Right lobe of liver (tissue), 4 donors: ENCODE data around the gene PRAME.

ENCODE experiments used
- POLR2A ChIP-seq: fragments of 450-650 bp; IDR thresholded peaks from one replicate; pipeline ENCODE4 v1.6.1; 2017; ENCODE audit warnings: antibody characterized with exemption, mild to moderate bottlenecking
- TF ChIP-seq, protein P1 (sequence below), 4 donors: fragments of 200-600 bp in 3 of 4; fragments of 450-650 bp in 1 of 4; IDR thresholded peaks; one replicate each; pipeline versions ENCODE4 v1.5.1 to v1.8.0; 2016 to 2022; ENCODE audit warnings: antibody characterized with exemption in 4 of 4, mild to moderate bottlenecking in 2 of 4
- donor health status: DM: no; HTN: no; CAD: no.
- donor health status: DM: no; HTN: no; CAD: no.
- donor health status: DM: no; HTN: yes; CAD: no.

GRCh38 chr22:22569218-22569617, 10.2 kb upstream of the PRAME start:
- TF ChIP-seq, protein P1, sequence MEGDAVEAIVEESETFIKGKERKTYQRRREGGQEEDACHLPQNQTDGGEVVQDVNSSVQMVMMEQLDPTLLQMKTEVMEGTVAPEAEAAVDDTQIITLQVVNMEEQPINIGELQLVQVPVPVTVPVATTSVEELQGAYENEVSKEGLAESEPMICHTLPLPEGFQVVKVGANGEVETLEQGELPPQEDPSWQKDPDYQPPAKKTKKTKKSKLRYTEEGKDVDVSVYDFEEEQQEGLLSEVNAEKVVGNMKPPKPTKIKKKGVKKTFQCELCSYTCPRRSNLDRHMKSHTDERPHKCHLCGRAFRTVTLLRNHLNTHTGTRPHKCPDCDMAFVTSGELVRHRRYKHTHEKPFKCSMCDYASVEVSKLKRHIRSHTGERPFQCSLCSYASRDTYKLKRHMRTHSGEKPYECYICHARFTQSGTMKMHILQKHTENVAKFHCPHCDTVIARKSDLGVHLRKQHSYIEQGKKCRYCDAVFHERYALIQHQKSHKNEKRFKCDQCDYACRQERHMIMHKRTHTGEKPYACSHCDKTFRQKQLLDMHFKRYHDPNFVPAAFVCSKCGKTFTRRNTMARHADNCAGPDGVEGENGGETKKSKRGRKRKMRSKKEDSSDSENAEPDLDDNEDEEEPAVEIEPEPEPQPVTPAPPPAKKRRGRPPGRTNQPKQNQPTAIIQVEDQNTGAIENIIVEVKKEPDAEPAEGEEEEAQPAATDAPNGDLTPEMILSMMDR (IDR thresholded peaks at IDR 0.05) = no peak
- TF ChIP-seq POLR2A = no peak
